ENCODE results near the gene LRRC8E. TPM values are rescaled to one million over a fixed set of nuclear protein-coding genes. Genes with fewer than 3 reads are reported as not detected.

LRRC8E gene
- total RNA-seq, 2 donors from 2014 or later, result 1.5 to 2.1 TPM

GRCh38 chr19:7904074-7905020 lies 16.0 kb downstream of the LRRC8E start:
- Histone ChIP-seq H3K9me3 (no peaks in the 10 kb centered on the region), H3K27me3 (no peaks in the 10 kb centered on the region), H3K4me3 (peak overlapping the region; percentile 90 to 94), H3K27ac (peak overlapping the region; percentile 85 to 87), H3K4me1 (peaks cover 0 to 52% of the 10 kb centered on the region in 2 donors), H3K36me3 (peaks cover 17% of the 10 kb centered on the region)
- TF ChIP-seq, protein P1, sequence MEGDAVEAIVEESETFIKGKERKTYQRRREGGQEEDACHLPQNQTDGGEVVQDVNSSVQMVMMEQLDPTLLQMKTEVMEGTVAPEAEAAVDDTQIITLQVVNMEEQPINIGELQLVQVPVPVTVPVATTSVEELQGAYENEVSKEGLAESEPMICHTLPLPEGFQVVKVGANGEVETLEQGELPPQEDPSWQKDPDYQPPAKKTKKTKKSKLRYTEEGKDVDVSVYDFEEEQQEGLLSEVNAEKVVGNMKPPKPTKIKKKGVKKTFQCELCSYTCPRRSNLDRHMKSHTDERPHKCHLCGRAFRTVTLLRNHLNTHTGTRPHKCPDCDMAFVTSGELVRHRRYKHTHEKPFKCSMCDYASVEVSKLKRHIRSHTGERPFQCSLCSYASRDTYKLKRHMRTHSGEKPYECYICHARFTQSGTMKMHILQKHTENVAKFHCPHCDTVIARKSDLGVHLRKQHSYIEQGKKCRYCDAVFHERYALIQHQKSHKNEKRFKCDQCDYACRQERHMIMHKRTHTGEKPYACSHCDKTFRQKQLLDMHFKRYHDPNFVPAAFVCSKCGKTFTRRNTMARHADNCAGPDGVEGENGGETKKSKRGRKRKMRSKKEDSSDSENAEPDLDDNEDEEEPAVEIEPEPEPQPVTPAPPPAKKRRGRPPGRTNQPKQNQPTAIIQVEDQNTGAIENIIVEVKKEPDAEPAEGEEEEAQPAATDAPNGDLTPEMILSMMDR (IDR thresholded peaks at IDR 0.05), result no peak
- DNase-seq (ENCODE audit: low spot score), result no peak

- Histone ChIP-seq H3K4me3 (peak overlapping the region in 1 of 2 donors; percentile 90), H3K4me1 (peaks cover 0 to 52% of the 10 kb centered on the region in 2 donors), H3K27ac (no peak overlapping the region), H3K36me3 (peaks cover 24% of the 10 kb centered on the region), H3K9me3 (no peaks in the 10 kb centered on the region), H3K27me3 (no peaks in the 10 kb centered on the region)
- TF ChIP-seq, protein P1 (IDR thresholded peaks at IDR 0.05), result no peak
- no peak for DNase-seq (ENCODE audit: low spot score)
These were observed 17.0 kb downstream of the LRRC8E start for GRCh38 chr19:7905268-7905667.

- peaks cover 30% of the 10 kb centered on the region for H3K36me3 ChIP-seq
- H3K27me3 ChIP-seq, result no peaks in the 10 kb centered on the region
- no peaks in the 10 kb centered on the region for H3K9me3 ChIP-seq
- DNase-seq (ENCODE audit: low spot score), result no peak
- no peak overlapping the region for H3K27ac ChIP-seq
- TF ChIP-seq, protein P1 (IDR thresholded peaks at IDR 0.05), result no peak
- peaks cover 0 to 52% of the 10 kb centered on the region in 2 donors for H3K4me1 ChIP-seq
- no peak overlapping the region for H3K4me3 ChIP-seq
These were observed 17.5 kb downstream of the LRRC8E start for GRCh38 chr19:7905859-7906258.

DNA sequence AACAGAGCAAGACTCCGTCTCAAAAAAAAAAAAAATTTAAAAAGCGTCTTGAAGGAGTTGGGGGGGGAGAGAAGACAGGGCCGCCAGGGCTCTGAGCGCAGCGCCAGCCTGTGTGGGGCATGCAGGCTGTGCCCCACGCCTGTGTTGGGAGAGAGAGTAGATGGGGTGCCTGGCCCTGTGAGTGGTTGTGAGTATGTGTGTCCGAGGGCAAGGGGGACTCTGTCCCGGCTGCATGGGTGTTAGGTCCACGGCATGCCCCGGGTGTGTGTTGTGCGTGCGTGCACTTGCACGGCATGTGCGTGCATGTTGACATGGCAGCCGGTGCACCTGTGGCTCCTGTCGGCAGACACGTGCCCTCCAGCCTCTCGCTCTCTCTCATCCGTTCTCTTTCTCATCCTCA lies 18.8 kb downstream of the LRRC8E start:
- TF ChIP-seq, protein P1 (IDR thresholded peaks at IDR 0.05), result no peak
- Histone ChIP-seq H3K36me3 (peaks cover 43% of the 10 kb centered on the region), H3K27ac (no peak overlapping the region), H3K4me3 (no peak overlapping the region), H3K9me3 (no peaks in the 10 kb centered on the region), H3K4me1 (peaks cover 0 to 52% of the 10 kb centered on the region in 2 donors), H3K27me3 (no peaks in the 10 kb centered on the region)
- no peak for DNase-seq (ENCODE audit: low spot score)

- peaks cover 0 to 50% of the 10 kb centered on the region in 2 donors for H3K4me1 ChIP-seq
- H3K27ac ChIP-seq, result no peak overlapping the region
- no peak overlapping the region for H3K4me3 ChIP-seq
- TF ChIP-seq, protein P1 (IDR thresholded peaks at IDR 0.05), result no peak
- no peaks in the 10 kb centered on the region for H3K9me3 ChIP-seq
- DNase-seq (ENCODE audit: low spot score), result no peak
- H3K27me3 ChIP-seq, result no peaks in the 10 kb centered on the region
- H3K36me3 ChIP-seq, result peaks cover 47% of the 10 kb centered on the region
These were observed 19.2 kb downstream of the LRRC8E start for GRCh38 chr19:7907544-7907943.

All from right atrium auricular region (tissue), 2 donors.